Fibroblast of the aortic adventitia (primary cell): ENCODE data around the gene CYP24A1. TPM values are rescaled to one million over a fixed set of nuclear protein-coding genes. Genes with fewer than 3 reads are reported as not detected.

Experiments
- DNase-seq: peaks from one replicate; pipeline ENCODE4 v3.0.0-alpha.2; 2010; ENCODE audit warnings: low read depth
- H3K4me3 ChIP-seq: 2 replicates; pipeline ENCODE4 v1.5.1; 2011; ENCODE audit warnings: low read depth, mild to moderate bottlenecking, control low read depth, low read length, moderate library complexity
- CTCF ChIP-seq: IDR thresholded peaks from 2 replicates; pipeline ENCODE4 v1.5.1; 2011; ENCODE audit warnings: mild to moderate bottlenecking, low read length, control low read depth, inconsistent platforms; ENCODE audit not compliant: insufficient read depth
- total RNA-seq: library from RNA; depleted of rRNA; stranded (reverse); fragments of >200 nt; gene quantifications from 2 replicates; pipeline ENCODE4 v1.2.3, GENCODE V29; 2012; ENCODE audit warnings: low replicate concordance

Gene CYP24A1
- total RNA-seq, 1 donor: not detected

DNA sequence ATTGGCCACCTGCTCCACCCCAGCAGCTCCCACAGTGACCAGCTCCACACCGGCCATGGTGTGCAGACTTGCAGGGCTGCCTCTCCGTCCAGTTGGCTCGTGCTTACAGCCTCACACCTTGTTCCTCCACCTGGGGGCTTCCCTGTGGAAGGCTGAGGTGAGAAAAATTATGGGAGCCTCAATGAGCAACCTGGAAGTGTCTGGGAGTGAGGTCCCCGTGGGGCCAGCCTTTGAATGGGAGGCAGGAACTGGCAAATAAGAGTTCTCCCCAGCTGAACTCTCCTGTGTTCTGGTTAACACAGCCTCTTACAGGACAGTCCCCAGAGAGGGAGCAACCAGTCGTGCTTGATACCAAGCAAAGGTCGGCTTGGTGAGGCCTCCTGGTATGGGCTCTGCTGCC is 30.3 kb upstream of the CYP24A1 start:
- DNase-seq: no peak

DNA sequence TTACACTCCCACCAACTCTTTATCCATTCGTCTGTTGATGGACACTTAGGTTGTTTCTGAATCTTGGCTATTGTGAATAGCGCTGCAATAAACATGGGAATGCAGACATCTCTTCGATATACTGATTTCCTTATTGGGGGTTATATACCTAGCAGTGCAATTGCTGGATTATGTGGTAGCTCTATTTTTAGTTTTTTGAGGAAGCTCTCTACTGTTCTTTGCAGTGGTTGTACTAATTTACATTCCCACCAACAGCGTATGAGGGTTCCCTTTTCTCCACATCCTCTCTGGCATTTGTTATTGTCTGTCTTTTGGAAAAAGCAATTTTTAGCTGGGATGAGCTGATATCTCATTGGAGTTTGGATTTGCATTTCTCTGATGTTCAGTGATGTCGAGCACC is 29.5 kb upstream of the CYP24A1 start:
- no peak overlapping the region for H3K4me3 ChIP-seq
- DNase-seq: no peak

More for the DNA sequence above, 30.3 kb upstream of the CYP24A1 start:
- no peak for TF ChIP-seq CTCF
- no peak overlapping the region for H3K4me3 ChIP-seq

DNA sequence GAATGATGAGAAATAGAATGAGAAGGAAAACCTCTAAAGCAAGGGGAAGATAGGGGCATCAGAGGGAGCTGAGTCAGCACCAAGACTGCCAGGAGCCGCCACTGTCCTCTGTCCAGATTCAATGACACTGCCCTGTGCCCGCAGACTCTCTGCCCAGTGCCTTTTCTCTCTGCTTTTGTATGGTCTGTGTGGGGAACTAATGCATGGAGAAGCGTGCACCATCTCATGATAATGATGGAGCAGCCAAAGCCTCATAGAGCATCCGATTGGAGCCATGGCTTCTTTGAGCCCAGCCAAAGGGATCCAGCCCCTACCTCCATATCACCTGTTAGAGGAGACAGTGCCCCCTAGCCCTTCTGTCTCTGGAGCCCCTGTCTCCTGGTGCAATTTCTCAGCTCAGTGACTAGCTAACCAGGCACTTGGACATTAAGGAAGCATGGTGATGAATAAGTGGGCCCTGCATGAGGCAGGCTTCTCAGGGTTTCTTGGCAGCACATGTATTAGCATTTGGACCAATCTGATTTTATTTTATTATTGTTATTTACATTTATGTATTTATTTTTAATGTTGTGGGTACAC is 27.6 kb upstream of the CYP24A1 start:
- no peak for DNase-seq
- TF ChIP-seq CTCF: no peak
- H3K4me3 ChIP-seq: no peak overlapping the region

More for the DNA sequence above, 29.5 kb upstream of the CYP24A1 start:
- TF ChIP-seq CTCF: no peak

GRCh38 chr20:54200487-54201267 is 26.9 kb upstream of the CYP24A1 start:
- no peak overlapping the region for H3K4me3 ChIP-seq
- no peak for DNase-seq
- TF ChIP-seq CTCF: no peak

- peak; percentile 85 for DNase-seq
- peak; percentile 94 for TF ChIP-seq CTCF
- H3K4me3 ChIP-seq: no peak overlapping the region
Measured at GRCh38 chr20:54199721-54200176, 26.0 kb upstream of the CYP24A1 start.

GRCh38 chr20:54199283-54199682 is 25.5 kb upstream of the CYP24A1 start:
- TF ChIP-seq CTCF: no peak
- no peak for DNase-seq
- H3K4me3 ChIP-seq: no peak overlapping the region
